DOHH2 (cell line): ENCODE measurements around the gene CACYBP.

ENCODE experiments used
- H3F3A ChIP-seq: fragments of 200-600 bp; sonication (generic), shearing (Covaris generic); 2 replicates; pipeline ENCODE4 v1.6.0; 2016; ENCODE audit warnings: antibody characterized with exemption, mild to moderate bottlenecking; ENCODE audit not compliant: control insufficient read depth, insufficient read depth
- H3K27ac ChIP-seq: fragments of 200-600 bp; sonication (generic); 2 replicates; pipeline ENCODE4 v1.5.1; 2014; ENCODE audit warnings: low read depth, mild to moderate bottlenecking, low read length, moderate library complexity
- H3K27me3 ChIP-seq: fragments of 200-600 bp; sonication (generic); 2 replicates; pipeline ENCODE4 v1.6.1; 2014; ENCODE audit warnings: mild to moderate bottlenecking, low read length, mixed read lengths; ENCODE audit not compliant: control insufficient read depth
- H3K36me3 ChIP-seq: fragments of 200-600 bp; sonication (generic); 2 replicates; pipeline ENCODE4 v1.6.1; 2014; ENCODE audit warnings: mild to moderate bottlenecking, low read length, moderate library complexity, mixed read lengths; ENCODE audit not compliant: control insufficient read depth
- H3K4me1 ChIP-seq: fragments of 200-600 bp; sonication (generic); 2 replicates; pipeline ENCODE4 v1.6.1; 2014; ENCODE audit warnings: mild to moderate bottlenecking, low read length, mixed read lengths; ENCODE audit not compliant: control insufficient read depth
- H3K4me2 ChIP-seq: fragments of 200-600 bp; sonication (generic); 2 replicates; pipeline ENCODE4 v1.6.0; 2014; ENCODE audit warnings: mild to moderate bottlenecking, low read length, moderate library complexity
- H3K4me3 ChIP-seq: fragments of 200-600 bp; sonication (generic); 2 replicates; pipeline ENCODE4 v1.5.1; 2014; ENCODE audit warnings: mild to moderate bottlenecking, low read length, mixed read lengths
- H3K79me2 ChIP-seq: fragments of 200-600 bp; sonication (generic); 2 replicates; pipeline ENCODE4 v1.6.1; 2014; ENCODE audit warnings: mild to moderate bottlenecking, low read length, mixed read lengths; ENCODE audit not compliant: control insufficient read depth
- H3K9me2 ChIP-seq: fragments of 200-600 bp; sonication (generic); replicated peaks from 2 replicates; pipeline ENCODE4 v1.6.1; 2014; ENCODE audit warnings: mild to moderate bottlenecking, low read length, mixed read lengths; ENCODE audit not compliant: control insufficient read depth
- H3K9me3 ChIP-seq: fragments of 200-600 bp; sonication (generic); 2 replicates; pipeline ENCODE4 v1.6.1; 2014; ENCODE audit warnings: antibody characterized with exemption, low read length, mixed read lengths; ENCODE audit not compliant: control insufficient read depth, insufficient read depth
- H4K20me1 ChIP-seq: fragments of 200-600 bp; sonication (generic); 2 replicates; pipeline ENCODE4 v1.6.0; 2014; ENCODE audit warnings: low read depth, mild to moderate bottlenecking, antibody characterized with exemption, low read length, moderate library complexity; ENCODE audit not compliant: control insufficient read depth, insufficient read depth
- EZH2phosphoT487 ChIP-seq: fragments of 200-600 bp; sonication (generic); IDR thresholded peaks from 2 replicates; pipeline ENCODE4 v1.6.1; 2017; ENCODE audit warnings: borderline replicate concordance, mild to moderate bottlenecking, antibody characterized with exemption, low read length, moderate library complexity, mixed read lengths
- TF ChIP-seq, protein P1 (sequence below): fragments of 200-600 bp; sonication (generic); IDR thresholded peaks from one replicate; pipeline ENCODE4 v1.5.1; 2014; ENCODE audit warnings: antibody characterized with exemption, mild to moderate bottlenecking, low read depth, low read length; ENCODE audit not compliant: poor library complexity, severe bottlenecking

The CACYBP gene

DNA sequence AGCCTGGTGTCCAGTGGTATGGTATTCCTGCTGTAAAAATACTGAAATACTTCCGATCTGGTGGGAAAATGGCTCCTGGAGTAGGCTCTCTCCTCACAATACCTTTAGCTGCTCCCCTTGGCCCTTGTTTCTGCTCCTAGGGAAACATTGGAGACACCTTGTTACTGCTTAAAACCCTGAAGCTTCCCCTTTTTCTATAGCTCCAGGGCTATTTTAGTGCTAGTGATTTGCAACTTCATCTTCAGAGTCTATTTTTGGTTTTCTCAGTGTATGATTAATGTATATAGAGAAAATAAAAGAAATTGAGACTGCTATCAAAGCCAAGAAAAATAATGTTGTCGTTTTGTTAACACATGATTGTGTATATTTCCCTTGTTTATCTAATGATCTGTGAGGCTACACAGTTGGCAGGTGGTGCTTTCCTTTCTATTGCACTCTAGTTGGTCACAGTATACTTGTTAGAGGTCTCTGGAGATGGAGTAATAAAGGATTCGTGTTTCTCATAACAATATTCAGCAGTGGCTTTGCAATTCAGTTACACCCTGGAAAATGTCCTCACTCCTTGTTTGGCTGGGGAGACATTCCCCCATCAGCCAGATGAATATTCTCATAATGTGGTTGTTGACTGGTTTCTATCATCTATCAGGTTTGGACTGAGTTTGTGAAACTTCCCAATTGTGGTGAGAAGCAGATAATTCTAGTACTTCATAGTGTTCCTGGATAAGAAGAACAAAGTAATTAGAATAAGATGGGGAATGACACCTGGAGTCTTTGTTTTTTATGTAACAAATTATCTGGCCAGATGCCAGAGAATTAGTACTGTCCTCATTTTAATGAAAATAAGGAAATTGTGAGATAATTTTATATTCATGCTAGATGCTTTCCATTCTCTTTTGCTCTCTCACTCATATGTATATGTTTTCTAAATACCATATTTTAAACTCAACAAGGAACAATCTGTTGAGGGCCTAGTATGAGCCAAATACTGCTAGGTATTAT is 44.8 kb upstream of the CACYBP start:
- Histone ChIP-seq H3K27ac (peak overlapping the region; percentile 96), H3F3A (peaks cover 33% of the 10 kb centered on the region), H3K79me2 (peaks cover 29% of the 10 kb centered on the region), H3K27me3 (no peaks in the 10 kb centered on the region), H3K9me3 (no peaks in the 10 kb centered on the region), H3K4me2 (peak overlapping the region; percentile 83), H3K9me2 (no peaks in the 10 kb centered on the region), H3K4me3 (peak overlapping the region; percentile 65), H4K20me1 (no peaks in the 10 kb centered on the region), H3K36me3 (peaks cover 18% of the 10 kb centered on the region), H3K4me1 (peaks cover 63% of the 10 kb centered on the region)
- no peak for TF ChIP-seq EZH2phosphoT487
- TF ChIP-seq, protein P1, sequence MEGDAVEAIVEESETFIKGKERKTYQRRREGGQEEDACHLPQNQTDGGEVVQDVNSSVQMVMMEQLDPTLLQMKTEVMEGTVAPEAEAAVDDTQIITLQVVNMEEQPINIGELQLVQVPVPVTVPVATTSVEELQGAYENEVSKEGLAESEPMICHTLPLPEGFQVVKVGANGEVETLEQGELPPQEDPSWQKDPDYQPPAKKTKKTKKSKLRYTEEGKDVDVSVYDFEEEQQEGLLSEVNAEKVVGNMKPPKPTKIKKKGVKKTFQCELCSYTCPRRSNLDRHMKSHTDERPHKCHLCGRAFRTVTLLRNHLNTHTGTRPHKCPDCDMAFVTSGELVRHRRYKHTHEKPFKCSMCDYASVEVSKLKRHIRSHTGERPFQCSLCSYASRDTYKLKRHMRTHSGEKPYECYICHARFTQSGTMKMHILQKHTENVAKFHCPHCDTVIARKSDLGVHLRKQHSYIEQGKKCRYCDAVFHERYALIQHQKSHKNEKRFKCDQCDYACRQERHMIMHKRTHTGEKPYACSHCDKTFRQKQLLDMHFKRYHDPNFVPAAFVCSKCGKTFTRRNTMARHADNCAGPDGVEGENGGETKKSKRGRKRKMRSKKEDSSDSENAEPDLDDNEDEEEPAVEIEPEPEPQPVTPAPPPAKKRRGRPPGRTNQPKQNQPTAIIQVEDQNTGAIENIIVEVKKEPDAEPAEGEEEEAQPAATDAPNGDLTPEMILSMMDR: no peak

DNA sequence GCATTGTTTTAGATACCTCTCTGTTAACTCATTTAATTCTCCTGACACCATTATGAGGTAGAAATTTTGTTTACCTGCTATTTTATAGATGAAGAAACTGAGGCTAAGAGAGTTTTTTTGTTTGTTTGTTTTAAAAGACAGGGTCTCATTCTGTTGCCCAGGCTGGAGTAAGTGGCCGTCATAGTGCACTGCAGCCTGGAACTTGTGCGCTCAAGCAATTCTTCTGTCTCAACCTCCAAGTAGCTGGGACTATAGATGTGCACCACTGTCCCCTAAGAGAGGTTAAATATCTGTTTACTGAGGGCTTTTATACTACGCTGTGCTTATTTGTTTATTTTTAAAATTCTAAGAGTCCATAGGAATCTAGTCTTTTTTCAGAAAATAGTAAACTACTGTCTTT is 43.7 kb upstream of the CACYBP start:
- Histone ChIP-seq H3K79me2 (peaks cover 29% of the 10 kb centered on the region), H3K27ac (peak overlapping the region; percentile 96), H3K4me1 (peaks cover 60% of the 10 kb centered on the region), H3K4me3 (peak overlapping the region; percentile 34), H4K20me1 (no peaks in the 10 kb centered on the region), H3F3A (peaks cover 23% of the 10 kb centered on the region), H3K9me3 (no peaks in the 10 kb centered on the region), H3K4me2 (peak overlapping the region; percentile 83), H3K27me3 (no peaks in the 10 kb centered on the region), H3K9me2 (no peaks in the 10 kb centered on the region), H3K36me3 (peaks cover 18% of the 10 kb centered on the region)
- TF ChIP-seq, protein P1: no peak
- TF ChIP-seq EZH2phosphoT487: no peak

DNA sequence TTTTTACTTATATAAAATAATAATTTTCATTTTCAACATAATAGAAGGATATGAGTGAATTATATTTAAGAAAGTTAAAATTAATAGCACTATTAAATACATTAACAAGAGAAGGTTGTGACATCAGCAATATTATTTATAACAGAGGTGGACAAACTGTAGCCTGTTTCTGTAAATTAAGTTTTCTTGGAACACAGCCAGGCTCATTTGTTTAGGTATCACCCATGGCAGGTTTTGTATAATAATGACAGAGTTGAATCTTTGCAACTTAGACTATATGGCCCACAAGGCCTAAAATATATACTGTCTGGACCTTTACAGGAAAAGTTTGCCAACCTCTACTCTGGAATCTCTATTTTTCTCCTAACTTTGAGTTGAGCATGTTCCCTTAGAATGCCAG is 42.8 kb upstream of the CACYBP start:
- peaks cover 22% of the 10 kb centered on the region for H3F3A ChIP-seq
- H3K4me3 ChIP-seq: peak overlapping the region; percentile 16
- peak overlapping the region; percentile 96 for H3K27ac ChIP-seq
- H3K27me3 ChIP-seq: no peaks in the 10 kb centered on the region
- H3K36me3 ChIP-seq: peaks cover 18% of the 10 kb centered on the region
- H3K9me2 ChIP-seq: no peaks in the 10 kb centered on the region
- H3K9me3 ChIP-seq: no peaks in the 10 kb centered on the region
- H3K4me2 ChIP-seq: peak overlapping the region; percentile 83
- H3K79me2 ChIP-seq: peaks cover 29% of the 10 kb centered on the region
- H4K20me1 ChIP-seq: no peaks in the 10 kb centered on the region
- H3K4me1 ChIP-seq: peaks cover 57% of the 10 kb centered on the region
- TF ChIP-seq, protein P1: no peak
